Neural progenitor cell (in vitro differentiated cells): ENCODE measurements around the gene CCDC182. TPM values are rescaled to one million over a fixed set of nuclear protein-coding genes. Genes with fewer than 3 reads are reported as not detected.

ENCODE experiments used
- DNase-seq: peaks from one replicate; pipeline ENCODE4 v3.0.0-alpha.2; 2016; ENCODE audit warnings: low spot score
- H2AFZ ChIP-seq: fragments of 200-600 bp; sonication (generic); replicated peaks from 2 replicates; pipeline ENCODE4 v1.6.1; 2016; ENCODE audit warnings: antibody characterized with exemption
- H3F3A ChIP-seq: fragments of 200-600 bp; sonication (generic); 2 replicates; pipeline ENCODE4 v1.6.1; 2016; ENCODE audit warnings: antibody characterized with exemption, low read depth
- H3K27ac ChIP-seq: fragments of 200-600 bp; sonication (generic); 2 replicates; pipeline ENCODE4 v1.5.1; 2016; ENCODE audit warnings: mild to moderate bottlenecking
- H3K27me3 ChIP-seq: fragments of 200-600 bp; sonication (generic); 2 replicates; pipeline ENCODE4 v1.6.1; 2016; ENCODE audit warnings: mild to moderate bottlenecking, moderate library complexity
- H3K36me3 ChIP-seq: fragments of 200-600 bp; sonication (generic); 2 replicates; pipeline ENCODE4 v1.5.1; 2016
- H3K4me1 ChIP-seq: fragments of 200-600 bp; sonication (generic); 2 replicates; pipeline ENCODE4 v1.6.1; 2016; ENCODE audit warnings: mixed run types
- H3K4me2 ChIP-seq: fragments of 200-600 bp; sonication (generic); 2 replicates; pipeline ENCODE4 v1.6.1; 2016
- H3K4me3 ChIP-seq: fragments of 200-600 bp; sonication (generic); 2 replicates; pipeline ENCODE4 v1.5.1; 2016
- H3K79me2 ChIP-seq: fragments of 200-600 bp; sonication (generic); 2 replicates; pipeline ENCODE4 v1.6.1; 2016; ENCODE audit warnings: low read depth
- H3K9ac ChIP-seq: fragments of 200-600 bp; sonication (generic); 2 replicates; pipeline ENCODE4 v1.6.1; 2016
- H3K9me3 ChIP-seq: fragments of 200-600 bp; sonication (generic); 2 replicates; pipeline ENCODE4 v1.5.1; 2016; ENCODE audit warnings: low read depth
- H4K20me1 ChIP-seq: fragments of 200-600 bp; sonication (generic); 2 replicates; pipeline ENCODE4 v1.6.1; 2016; ENCODE audit warnings: low read depth
- H3K27ac Mint-ChIP-seq: 3 replicates; pipeline ENCODE4 v1.8.0; 2021; ENCODE audit warnings: mixed read lengths
- H3K27me3 Mint-ChIP-seq: 2 replicates; pipeline ENCODE4 v1.8.0; 2022; ENCODE audit warnings: low read depth, mild to moderate bottlenecking, inconsistent platforms, moderate library complexity, mixed read lengths; ENCODE audit not compliant: insufficient read depth
- H3K36me3 Mint-ChIP-seq: 3 replicates; pipeline ENCODE4 v1.8.0; 2021; ENCODE audit warnings: mixed read lengths
- H3K4me1 Mint-ChIP-seq: 3 replicates; pipeline ENCODE4 v1.8.0; 2021; ENCODE audit warnings: mixed read lengths
- H3K4me3 Mint-ChIP-seq: 3 replicates; pipeline ENCODE4 v1.8.0; 2021; ENCODE audit warnings: mild to moderate bottlenecking, moderate library complexity, mixed read lengths
- H3K9me3 Mint-ChIP-seq: 3 replicates; pipeline ENCODE4 v1.8.0; 2020; ENCODE audit warnings: mixed read lengths
- CTCF ChIP-seq: fragments of 200-600 bp; sonication (generic); IDR thresholded peaks from 2 replicates; pipeline ENCODE4 v1.5.1; 2017; ENCODE audit warnings: antibody characterized with exemption, mild to moderate bottlenecking
- EZH2 ChIP-seq: fragments of 200-600 bp; sonication (generic); IDR thresholded peaks from 2 replicates; pipeline ENCODE4 v1.6.1; 2017; ENCODE audit warnings: antibody characterized with exemption, mild to moderate bottlenecking, moderate library complexity
- EZH2phosphoT487 ChIP-seq: fragments of 200-600 bp; sonication (generic); IDR thresholded peaks from 2 replicates; pipeline ENCODE4 v1.6.1; 2017; ENCODE audit warnings: antibody characterized with exemption
- total RNA-seq: library from RNA; depleted of rRNA; stranded (reverse); fragments of >200 nt; gene quantifications from 2 replicates; pipeline ENCODE4 v1.2.3, GENCODE V29; 2015; ENCODE audit warnings: low replicate concordance

Gene CCDC182
- total RNA-seq, 1 donor from 2014 or later: not detected

GRCh38 chr17:57752031-57752905 is 7.2 kb upstream of the CCDC182 start:
- Histone ChIP-seq H4K20me1 (no peaks in the 10 kb centered on the region), H3K4me1 (peaks cover 11% of the 10 kb centered on the region), H3K9ac (no peak overlapping the region), H3K4me2 (no peak overlapping the region), H3K4me3 (no peak overlapping the region), H3K79me2 (no peaks in the 10 kb centered on the region), H3K9me3 (no peaks in the 10 kb centered on the region), H3K36me3 (no peaks in the 10 kb centered on the region), H3K27me3 (no peaks in the 10 kb centered on the region), H2AFZ (no peak overlapping the region), H3K27ac (no peak overlapping the region), H3F3A (peaks cover 19% of the 10 kb centered on the region)
- H3K4me3 Mint-ChIP-seq: peak overlapping the region; percentile 25
- TF ChIP-seq EZH2: no peak
- no peak for TF ChIP-seq CTCF
- H3K36me3 Mint-ChIP-seq: no peaks in the 10 kb centered on the region
- H3K4me1 Mint-ChIP-seq: peaks cover 41% of the 10 kb centered on the region
- peaks cover 4% of the 10 kb centered on the region for H3K9me3 Mint-ChIP-seq
- DNase-seq: no peak
- H3K27me3 Mint-ChIP-seq: peaks cover 8% of the 10 kb centered on the region
- H3K27ac Mint-ChIP-seq: peak overlapping the region; percentile 35

DNA sequence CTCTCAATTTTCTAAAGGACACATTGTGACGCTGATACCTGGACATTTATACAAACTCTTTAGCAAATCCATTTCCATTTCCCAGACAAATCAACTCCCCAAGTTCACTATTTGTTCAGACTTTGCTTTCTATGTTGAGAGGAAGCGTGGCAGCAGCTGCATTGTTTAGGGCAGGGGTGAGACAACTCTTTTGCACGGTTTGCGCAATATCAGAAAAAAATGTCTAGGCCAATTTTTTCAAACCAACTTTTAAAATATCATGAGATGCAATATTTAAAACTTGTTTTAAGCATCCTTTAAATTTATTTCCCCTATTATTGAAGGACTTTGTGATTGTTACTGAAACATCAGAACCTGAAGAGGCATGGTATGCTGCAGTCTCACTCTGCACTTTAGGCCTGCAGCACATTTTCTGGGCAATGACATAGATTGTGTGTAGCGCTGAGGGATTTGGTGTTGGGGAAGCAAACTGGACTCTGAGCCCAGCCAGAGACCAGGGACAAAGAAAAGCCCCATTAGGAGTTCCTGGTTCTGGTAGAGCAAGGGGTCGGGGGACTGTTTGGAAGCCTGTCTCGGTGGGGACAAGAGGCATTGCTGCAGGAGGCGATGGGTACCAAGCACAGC is 6.4 kb upstream of the CCDC182 start:
- H3K4me3 Mint-ChIP-seq: no peak overlapping the region
- H3K36me3 Mint-ChIP-seq: no peaks in the 10 kb centered on the region
- no peak overlapping the region for H3K4me3 ChIP-seq
- H3K27ac ChIP-seq: no peak overlapping the region
- peaks cover 10% of the 10 kb centered on the region for H3K27me3 Mint-ChIP-seq
- H3F3A ChIP-seq: peaks cover 12% of the 10 kb centered on the region
- peak overlapping the region; percentile 78 for H3K27ac Mint-ChIP-seq
- no peak overlapping the region for H2AFZ ChIP-seq
- no peak for TF ChIP-seq EZH2phosphoT487
- no peak for TF ChIP-seq EZH2
- no peak for TF ChIP-seq CTCF
- peaks cover 3% of the 10 kb centered on the region for H3K4me1 ChIP-seq
- H3K9ac ChIP-seq: no peak overlapping the region
- no peaks in the 10 kb centered on the region for H3K79me2 ChIP-seq
- H3K4me2 ChIP-seq: no peak overlapping the region
- H3K36me3 ChIP-seq: no peaks in the 10 kb centered on the region
- H3K9me3 Mint-ChIP-seq: peaks cover 4% of the 10 kb centered on the region
- H3K9me3 ChIP-seq: no peaks in the 10 kb centered on the region
- H3K27me3 ChIP-seq: no peaks in the 10 kb centered on the region
- no peak for DNase-seq
- no peaks in the 10 kb centered on the region for H4K20me1 ChIP-seq
- H3K4me1 Mint-ChIP-seq: peaks cover 34% of the 10 kb centered on the region

DNA sequence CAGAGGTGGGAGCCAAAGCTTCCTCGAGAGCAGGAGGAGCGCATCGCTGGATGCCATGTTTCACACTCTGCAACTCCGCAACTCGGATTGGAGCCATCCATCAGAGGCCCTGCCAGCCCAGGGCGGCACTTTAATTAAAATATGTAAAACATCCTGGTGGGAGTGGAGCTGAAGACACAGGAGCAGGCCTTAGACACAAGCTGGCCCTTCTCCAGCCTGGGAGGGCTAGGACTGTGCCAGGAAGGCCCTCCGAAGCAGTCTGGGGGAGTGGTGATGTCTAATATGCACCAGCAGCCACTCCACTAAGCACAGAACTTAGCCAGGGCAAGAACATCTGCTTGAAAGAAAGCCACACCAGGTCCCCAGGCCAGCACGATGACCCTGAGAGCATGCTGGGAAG is 5.8 kb upstream of the CCDC182 start:
- no peak overlapping the region for H3K4me3 Mint-ChIP-seq
- no peak overlapping the region for H3K4me2 ChIP-seq
- no peaks in the 10 kb centered on the region for H3K9me3 ChIP-seq
- H3K36me3 Mint-ChIP-seq: no peaks in the 10 kb centered on the region
- H3K4me3 ChIP-seq: no peak overlapping the region
- no peak overlapping the region for H3K27ac Mint-ChIP-seq
- peaks cover 9% of the 10 kb centered on the region for H3F3A ChIP-seq
- H3K27me3 Mint-ChIP-seq: peaks cover 10% of the 10 kb centered on the region
- H3K4me1 ChIP-seq: no peaks in the 10 kb centered on the region
- H4K20me1 ChIP-seq: no peaks in the 10 kb centered on the region
- H3K27ac ChIP-seq: no peak overlapping the region
- no peak overlapping the region for H2AFZ ChIP-seq
- no peak for TF ChIP-seq CTCF
- no peak for TF ChIP-seq EZH2phosphoT487
- TF ChIP-seq EZH2: no peak
- H3K9me3 Mint-ChIP-seq: peaks cover 8% of the 10 kb centered on the region
- DNase-seq: no peak
- H3K9ac ChIP-seq: no peak overlapping the region
- H3K27me3 ChIP-seq: no peaks in the 10 kb centered on the region
- peaks cover 29% of the 10 kb centered on the region for H3K4me1 Mint-ChIP-seq
- no peaks in the 10 kb centered on the region for H3K79me2 ChIP-seq
- no peaks in the 10 kb centered on the region for H3K36me3 ChIP-seq
